ENCODE results near the gene MIPEP.
A peak's percentile ranks its signal among the peaks of the same experiment; 100 is the strongest.
"Not testable (repeated sequence)": the region's sequence is repeated elsewhere in the genome, so short reads cannot be mapped to it uniquely, and the experiment has no call there.

The MIPEP gene

GRCh38 chr13:23771956-23772355, 117.2 kb downstream of the MIPEP start:
- DNase-seq, result no peak

- no peak for DNase-seq
Measured at GRCh38 chr13:23771552-23771951, 117.6 kb downstream of the MIPEP start.

- no peak for DNase-seq
Measured at GRCh38 chr13:23770973-23771372, 118.2 kb downstream of the MIPEP start.

- DNase-seq, result no peak
Measured at GRCh38 chr13:23770428-23770827, 118.8 kb downstream of the MIPEP start.

GRCh38 chr13:23769401-23769800, 119.8 kb downstream of the MIPEP start:
- no peak for DNase-seq

GRCh38 chr13:23767838-23768237, 121.4 kb downstream of the MIPEP start:
- no peak for DNase-seq

- no peak for DNase-seq
Measured at GRCh38 chr13:23766939-23767338, 122.3 kb downstream of the MIPEP start.

- no peak for DNase-seq
Measured at GRCh38 chr13:23766283-23766682, 122.9 kb downstream of the MIPEP start.

- DNase-seq, result no peak
Measured at GRCh38 chr13:23765531-23765930, 123.7 kb downstream of the MIPEP start.

- DNase-seq, result no peak
Measured at GRCh38 chr13:23763318-23763717, 125.9 kb downstream of the MIPEP start.

- DNase-seq, result not testable (repeated sequence)
Measured at GRCh38 chr13:23761760-23762159, 127.4 kb downstream of the MIPEP start.

- no peak for DNase-seq
Measured at GRCh38 chr13:23760000-23760399, 129.2 kb downstream of the MIPEP start.

GRCh38 chr13:23758798-23759527, 130.2 kb downstream of the MIPEP start:
- no peak for DNase-seq

- DNase-seq, result no peak
Measured at GRCh38 chr13:23754997-23755396, 134.2 kb downstream of the MIPEP start.

- no peak for DNase-seq
Measured at GRCh38 chr13:23754506-23754905, 134.7 kb downstream of the MIPEP start.

GRCh38 chr13:23753458-23753857, 135.7 kb downstream of the MIPEP start:
- peak; percentile 79 for DNase-seq

- DNase-seq, result peak; percentile 39
Measured at GRCh38 chr13:23752111-23753001, 136.8 kb downstream of the MIPEP start.

GRCh38 chr13:23751195-23751594, 138.0 kb downstream of the MIPEP start:
- no peak for DNase-seq

- no peak for DNase-seq
Measured at GRCh38 chr13:23750383-23751121, 138.6 kb downstream of the MIPEP start.

GRCh38 chr13:23749288-23749873, 139.8 kb downstream of the MIPEP start:
- DNase-seq, result no peak

- DNase-seq, result peak; percentile 17
Measured at GRCh38 chr13:23748109-23748990, 140.8 kb downstream of the MIPEP start.

- DNase-seq, result not testable (repeated sequence)
Measured at GRCh38 chr13:23746141-23746540, 143.1 kb downstream of the MIPEP start.
